ENCODE results near the gene DGCR2.

GRCh38 chr22:19064354-19065054 lies 57.7 kb downstream of the DGCR2 start:
- TF ChIP-seq POLR2A (IDR thresholded peaks at IDR 0.05; ENCODE audit: low read length) (no peak), GATA1 (IDR thresholded peaks at IDR 0.05; ENCODE audit: low read depth, low read length) (no peak)

All from erythroblast (primary cell).